GM21447 (cell line): ENCODE results near the gene CIB4.

Experiments used
- ATAC-seq: cut with Tn5 transposase; IDR thresholded peaks from one replicate; pipeline ENCODE4 v1.9.1; 2021; ENCODE audit not compliant: unreplicated experiment

CIB4 gene

DNA sequence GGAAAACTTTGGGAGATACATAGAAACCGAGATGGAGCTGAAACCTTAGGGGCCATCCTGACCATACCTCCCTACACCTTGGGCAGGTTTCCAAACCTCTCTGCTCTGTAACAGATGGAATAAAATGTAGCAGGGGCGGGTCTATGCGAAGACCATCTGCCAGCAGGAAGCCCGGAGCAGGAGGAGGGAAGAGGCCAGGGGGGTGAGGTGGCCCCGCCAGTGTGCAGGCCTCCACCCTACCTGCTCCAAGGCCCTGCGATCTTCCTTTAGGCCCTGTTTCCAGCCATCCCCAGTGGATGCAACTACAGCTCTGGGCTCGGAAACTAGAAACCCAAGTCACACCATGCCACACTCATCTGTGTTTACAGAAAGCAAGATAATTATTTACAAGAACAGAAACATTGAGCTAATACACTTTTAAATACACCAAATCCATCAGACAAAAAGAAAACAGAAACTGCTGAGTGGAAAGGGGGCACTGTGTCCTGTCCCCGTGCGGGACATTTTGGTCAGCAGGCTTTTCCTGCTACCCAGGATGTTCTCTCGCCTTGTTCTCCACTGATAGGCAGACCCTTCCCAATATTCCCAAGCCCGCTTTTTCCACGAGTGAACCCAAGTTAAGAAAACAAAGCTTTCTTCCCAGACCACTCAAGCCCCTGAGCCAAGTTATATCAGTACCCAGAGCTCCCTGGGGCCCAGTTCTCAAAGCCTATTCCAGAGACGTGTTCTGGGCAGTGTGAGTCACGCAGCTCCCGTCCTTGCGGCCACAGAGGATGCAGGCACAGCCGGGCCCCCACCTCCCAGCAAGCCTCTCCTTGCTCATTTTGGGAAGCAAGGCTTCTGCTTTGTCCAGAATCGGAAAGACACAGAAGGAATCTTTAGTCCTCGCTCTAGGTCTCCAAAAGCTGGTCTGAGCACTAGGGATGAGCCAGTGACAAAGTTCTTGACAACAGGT lies 17.3 kb downstream of the CIB4 start:
- no peak for ATAC-seq

DNA sequence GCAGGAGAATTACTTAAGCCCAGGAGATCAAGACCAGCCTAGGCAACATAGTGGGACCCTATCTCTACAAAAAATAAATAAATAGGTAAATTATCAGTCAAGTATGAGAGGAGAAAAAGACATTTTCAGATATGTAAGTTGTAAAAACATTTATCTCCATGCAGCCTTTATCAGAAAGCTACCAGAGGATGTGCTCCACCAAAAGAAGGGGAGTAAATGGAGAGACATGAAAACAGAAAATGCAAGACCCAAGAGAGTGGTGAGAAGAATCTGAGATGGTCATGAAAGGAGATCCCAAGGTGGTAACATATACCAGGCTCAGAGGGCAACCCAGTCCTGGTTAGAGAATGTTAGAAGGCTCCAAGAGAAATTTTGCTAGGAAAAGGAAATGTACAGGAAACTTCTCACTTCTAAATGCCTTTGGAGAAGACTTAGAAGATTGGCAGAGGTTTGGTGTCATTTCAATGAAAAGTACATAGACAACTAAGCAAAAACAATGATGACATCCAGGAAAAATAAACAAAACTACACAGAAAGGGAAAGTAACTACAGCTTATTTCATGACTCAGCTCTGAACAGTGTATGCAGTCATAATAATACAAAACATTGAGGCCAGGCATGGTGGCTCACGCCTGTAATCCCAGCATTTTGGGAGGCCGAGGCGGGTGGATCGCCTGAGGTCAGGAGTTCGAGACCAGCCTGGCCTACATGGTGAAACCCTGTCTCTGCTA lies 19.5 kb downstream of the CIB4 start:
- ATAC-seq: no peak

DNA sequence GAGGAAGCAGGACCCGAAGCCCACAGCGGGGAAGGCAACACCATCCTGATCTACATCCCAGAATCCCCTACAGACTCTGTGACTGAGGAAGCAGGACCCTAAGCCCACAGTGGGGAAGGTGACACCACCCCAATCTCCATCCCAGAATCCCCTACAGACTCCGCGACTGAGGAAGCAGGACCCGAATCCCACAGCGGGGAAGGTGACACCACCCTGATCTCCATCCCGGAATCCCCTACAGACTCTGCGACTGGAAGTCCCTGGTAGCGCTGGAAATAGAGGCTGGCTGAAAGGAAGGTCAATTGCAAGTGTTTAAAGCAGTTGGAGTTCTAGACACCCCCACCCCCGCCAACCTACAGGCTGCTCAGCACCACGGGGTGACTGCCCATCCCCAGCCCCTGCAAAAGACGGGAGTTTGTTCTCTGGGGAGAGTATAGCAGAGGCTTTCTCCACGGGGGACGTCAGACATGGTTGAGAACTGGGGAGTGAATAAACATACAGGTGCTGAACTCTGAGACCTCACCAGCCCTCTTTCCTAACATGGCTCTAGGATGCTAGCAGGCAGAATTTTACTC lies 21.0 kb downstream of the CIB4 start:
- no peak for ATAC-seq

DNA sequence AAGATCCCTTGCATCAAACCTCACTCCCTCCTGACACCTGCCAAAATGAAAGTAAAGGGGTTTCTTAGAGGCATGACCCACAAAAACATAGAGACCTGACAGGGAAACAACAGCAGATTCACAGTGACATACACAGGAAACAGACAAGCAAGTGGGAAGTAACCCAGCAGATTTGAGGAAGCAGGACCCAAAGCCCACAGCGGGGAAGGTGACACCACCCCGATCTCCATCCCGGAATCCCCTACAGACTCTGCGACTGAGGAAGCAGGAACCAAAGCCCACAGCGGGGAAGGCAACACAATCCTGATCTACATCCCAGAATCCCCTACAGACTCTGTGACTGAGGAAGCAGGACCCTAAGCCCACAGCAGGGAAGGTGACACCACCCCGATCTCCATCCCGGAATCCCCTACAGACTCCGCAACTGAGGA lies 21.6 kb downstream of the CIB4 start:
- no peak for ATAC-seq

DNA sequence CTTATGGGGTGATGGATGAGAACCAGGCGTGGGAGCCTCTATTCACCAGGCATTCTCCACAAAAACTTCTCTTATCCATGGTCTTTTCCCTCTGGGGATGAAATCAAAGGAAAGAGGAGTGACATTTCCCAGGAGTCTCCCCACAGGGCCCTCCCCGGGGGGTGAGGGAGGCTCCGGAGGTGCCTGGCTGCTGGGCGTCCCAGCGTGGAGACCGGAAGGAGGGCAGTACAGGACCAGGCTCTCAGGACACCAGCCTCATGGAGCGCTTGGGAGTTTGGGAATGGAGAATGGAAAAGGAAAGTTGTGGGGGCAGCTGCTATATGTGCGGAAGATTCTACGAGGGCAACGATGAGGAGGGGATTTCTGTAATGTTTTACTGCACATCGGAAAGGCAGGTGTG lies 22.1 kb downstream of the CIB4 start:
- ATAC-seq: no peak

DNA sequence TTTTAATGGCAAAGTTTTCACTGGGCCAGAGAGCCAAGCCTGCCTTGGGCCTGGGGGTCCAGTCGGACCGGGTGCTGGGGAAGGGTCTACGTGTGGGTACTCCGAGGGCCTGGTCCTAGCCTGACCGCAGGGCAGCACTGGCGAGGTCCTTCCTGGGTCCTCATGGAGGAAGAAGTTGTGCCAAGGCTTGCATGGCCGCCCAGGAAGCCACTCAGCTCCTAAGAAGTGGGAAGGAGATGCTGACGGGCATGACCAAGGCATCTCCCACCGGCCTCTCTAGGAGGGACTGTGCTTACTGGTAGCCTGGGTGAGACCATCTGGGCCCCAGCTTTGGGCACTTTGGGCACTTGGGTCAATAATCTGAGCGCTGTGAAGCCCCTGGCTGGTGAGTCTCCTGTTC lies 22.6 kb downstream of the CIB4 start:
- ATAC-seq: no peak

DNA sequence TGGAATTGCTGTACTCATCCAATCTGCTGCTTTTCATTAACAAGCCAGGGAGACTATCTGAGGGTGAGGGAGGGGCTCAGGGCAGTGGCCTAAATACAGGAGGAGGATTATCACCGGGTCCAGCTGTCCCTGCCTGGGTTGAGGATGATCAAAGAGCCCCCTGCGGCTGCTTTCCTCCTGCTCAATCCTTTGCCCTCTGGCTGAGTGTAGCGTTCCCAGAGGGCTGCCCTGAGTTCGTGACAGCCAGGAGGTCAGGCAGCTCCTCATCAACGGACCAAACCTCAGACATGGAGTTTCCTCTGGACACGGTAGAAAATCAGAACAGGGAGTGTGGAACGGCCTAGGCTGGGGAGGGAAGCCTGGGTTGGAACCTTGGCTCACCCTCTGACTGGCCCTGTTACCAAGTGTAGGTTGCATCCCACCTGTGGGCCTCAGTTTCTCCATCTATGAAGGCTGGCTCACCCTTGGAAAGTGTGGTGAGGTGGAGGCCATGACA lies 23.5 kb downstream of the CIB4 start:
- ATAC-seq: no peak

DNA sequence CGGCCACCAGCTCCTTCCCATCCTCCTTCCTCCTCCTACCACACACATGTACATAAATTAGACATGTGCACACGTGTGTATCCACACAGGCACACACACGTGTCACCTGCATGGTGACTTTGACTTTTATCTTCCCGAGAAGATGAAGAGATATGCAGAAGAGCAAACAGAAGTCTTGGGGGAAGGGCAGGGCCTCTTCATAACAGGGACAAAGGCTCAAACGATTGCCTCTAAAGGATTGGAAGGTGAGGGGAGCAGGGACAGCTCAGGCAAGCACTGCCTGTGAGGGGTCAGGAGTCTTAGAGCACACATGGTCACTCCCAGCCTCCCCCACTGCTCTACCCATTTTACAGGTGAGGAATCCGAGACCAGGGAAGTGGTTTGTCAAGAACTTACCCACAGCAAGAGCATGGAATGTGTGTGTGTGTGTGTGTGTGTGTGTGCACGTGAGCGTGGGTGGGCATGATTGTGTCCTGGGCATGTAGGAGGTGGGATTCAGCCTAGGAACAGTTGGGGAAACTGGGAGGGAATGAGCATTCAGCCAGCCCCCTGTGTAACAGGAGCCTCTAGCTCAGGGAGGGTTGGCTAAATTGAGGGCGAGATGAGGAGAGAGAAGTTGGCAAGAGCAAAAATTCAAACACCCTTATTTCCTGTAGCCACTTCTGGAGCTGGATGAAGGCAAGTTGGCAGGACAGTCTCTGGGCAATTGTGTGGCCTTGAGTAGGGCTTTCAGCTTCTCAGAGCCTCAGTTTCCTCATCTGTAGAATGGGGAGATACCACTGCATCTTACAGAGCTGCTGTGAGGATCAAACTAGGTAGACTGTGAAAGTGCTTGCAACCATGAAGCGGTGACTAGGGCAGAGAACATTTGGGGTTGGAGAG lies 24.2 kb downstream of the CIB4 start:
- no peak for ATAC-seq

DNA sequence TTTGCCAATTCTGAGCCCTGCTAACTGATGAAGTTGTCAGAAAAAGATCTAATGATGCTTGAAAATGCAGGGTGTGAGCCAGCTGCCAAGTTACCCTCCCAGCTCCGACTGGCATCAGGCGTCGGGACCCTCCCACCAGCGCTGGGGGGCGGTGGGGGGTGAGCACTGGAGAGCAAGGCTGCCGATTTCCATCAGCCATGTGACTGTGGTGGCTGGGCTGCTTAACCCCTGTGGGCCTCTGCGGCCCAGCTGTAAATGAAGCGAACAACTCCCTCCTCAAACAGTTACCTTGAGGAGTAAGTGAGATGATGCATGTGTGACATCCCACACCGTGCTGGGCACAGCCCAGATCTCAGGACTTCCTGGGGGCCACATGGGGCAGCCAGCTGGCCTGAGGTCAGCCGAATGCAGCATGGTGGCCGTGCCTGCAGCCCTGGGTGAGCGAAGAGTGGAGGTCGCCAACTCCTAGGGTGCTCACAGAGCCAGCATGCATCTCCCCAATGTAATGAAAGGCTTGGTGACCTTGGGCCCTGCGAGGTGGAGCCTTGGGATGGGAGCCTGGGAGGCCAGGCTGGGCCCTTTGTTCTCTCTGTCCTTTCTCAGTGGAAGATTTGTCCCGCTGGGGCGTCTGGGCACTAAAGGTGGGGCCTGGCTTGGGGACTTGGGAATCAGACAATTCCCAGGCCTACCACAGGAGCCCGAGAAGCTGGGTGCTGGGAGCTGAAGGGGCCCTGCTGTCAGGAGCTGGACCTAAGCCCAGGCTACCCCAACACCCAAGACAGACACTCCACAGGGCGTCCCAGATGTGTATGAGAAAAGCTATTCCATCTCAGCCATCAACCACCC lies 25.1 kb downstream of the CIB4 start:
- no peak for ATAC-seq

DNA sequence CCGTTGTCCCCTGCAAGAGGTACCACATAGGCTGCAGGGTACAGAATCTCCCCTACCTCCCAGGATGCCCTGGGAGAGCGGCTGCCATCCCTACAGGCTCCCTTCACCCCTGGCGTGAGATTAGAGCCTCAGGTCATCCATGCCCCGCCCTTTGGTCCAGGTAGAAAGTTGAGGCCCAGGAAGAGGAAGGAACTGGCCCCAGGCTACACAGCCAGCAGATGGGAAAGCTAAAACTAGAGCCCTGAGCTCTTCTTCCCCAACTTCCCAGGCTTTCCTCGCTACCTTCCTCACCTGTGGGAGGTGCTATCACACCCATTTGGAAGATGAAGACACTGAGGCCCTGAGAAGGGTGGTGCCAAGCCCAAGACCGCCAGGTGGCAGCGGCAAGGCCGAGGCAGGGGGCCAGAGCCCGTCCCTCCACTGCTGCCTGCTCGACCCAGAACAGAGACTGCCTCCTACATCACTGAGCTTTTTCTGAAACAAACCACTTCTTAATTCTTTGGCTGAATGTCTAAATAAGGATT lies 25.8 kb downstream of the CIB4 start:
- ATAC-seq: no peak

DNA sequence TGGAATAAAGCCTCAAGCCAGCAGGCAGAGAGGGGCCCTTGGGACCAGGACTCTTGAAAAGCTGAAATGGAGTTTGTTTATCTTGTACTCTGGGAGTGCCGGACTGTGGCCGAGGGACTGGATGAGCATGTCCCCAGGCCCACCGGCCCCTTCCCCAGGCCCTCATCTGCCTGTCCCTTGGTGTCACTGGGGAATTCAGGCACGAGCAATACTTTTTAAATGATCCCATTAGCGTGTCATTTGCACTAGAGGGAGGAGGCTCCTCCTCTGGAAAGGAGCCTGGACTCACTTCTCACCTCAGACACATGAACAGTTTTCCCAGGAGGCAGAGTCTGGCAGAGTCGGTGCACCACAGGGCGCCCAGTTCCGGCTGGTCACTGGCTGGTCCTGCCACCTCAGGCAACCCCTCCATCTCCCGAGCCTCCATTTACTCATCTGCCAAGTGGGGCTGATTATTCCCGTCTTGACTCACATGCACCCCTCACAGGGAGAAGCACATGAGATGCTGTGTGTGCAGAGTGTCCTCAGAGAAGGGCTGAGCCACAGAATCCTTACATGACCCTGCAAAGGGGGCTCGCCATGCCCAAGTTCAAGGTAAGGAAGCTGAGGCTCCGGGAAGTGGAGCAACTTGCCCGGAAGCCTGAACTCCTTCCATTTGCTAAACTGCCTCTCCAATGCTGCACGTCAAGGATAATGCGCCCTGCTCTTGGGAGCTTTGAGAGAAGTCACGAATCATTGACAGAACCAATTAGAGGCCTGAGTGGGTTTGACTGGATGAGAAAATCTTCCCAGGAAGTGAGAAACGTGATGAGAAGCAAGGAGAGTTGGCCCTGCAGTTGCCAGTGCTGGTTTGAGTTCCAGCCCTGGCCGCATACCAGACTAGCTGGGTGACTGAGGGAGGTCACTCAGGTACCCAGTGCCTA lies 26.7 kb downstream of the CIB4 start:
- no peak for ATAC-seq

DNA sequence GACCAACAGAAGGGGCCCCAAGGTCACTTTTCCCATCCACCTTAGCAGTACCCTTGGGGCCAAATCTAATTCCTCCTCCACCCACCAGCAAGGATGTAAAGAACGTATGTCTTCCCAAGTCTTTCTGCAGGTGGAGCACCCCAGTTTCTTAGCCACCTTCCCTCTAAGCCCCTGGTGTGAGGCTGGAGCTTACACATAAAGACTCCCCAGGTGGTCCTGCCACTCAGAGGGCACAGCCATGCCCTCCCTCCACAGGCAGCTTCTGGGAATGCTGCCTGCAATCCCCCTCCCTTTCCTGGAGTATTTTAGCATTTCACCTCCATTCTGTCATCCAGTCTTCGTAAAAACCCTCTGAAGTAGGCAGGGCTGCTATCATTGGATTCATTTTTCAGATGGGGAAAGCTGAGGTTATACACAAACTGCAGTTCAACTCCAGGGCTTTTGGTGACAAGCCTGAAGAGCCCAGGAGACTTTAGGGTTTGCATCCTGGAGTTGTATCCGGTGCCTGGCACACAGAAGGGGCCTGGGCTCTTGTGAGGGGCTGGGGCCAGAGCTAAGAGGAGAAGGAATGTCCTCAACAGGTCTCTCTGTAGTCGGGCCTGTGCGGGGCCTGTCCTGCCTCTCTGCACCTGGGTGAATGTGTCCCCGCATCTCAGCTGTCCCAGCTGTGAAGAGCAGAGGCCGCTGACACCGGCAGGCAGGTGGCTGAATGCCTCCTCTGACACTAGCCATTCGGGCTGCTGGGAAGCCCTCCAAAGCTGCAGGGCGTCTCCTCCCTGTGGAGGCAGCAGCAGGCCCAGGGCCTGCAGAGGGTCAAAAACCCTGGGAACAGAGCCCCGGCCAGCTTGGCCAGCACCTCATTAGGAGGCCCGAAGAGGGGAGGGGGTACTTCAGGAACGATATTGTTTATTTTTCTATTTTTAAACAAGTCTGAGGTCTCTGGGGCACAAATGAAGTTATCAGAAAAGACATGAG lies 27.6 kb downstream of the CIB4 start:
- no peak for ATAC-seq

DNA sequence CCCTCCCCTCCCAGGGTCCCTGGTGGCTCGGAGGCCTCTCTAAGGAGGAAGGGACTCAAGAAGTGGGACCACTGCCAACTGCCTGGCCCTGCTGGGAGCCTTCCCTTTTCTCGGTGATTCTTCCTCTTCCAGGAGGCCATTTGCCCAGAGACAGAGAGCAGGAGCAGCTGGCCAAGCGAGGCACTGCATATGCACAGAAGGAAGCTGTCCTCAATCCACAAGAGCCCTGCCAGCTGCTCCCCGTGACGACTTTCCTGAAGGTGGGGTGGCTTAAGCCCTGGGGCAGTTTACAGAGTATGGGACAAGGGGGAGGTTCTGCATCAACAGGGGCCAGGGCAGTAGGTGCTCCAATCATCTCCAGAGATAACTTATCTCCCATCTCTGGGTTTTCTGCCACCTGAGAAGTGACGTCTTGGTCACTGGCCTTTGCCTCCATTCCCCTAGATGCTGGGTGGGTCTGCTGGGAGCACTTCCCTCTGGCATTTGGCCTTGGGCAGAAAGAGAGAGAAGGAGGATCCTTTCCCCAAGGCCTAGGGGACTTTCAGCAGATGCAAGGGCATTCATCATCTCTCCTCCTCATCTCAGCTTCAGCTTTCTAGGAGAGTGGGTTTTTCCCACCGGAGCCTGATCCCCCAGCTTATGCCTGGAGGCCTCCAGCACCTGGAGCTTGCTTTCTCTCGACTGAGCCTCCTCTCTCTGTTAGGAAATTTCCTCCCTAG lies 28.5 kb downstream of the CIB4 start:
- no peak for ATAC-seq

DNA sequence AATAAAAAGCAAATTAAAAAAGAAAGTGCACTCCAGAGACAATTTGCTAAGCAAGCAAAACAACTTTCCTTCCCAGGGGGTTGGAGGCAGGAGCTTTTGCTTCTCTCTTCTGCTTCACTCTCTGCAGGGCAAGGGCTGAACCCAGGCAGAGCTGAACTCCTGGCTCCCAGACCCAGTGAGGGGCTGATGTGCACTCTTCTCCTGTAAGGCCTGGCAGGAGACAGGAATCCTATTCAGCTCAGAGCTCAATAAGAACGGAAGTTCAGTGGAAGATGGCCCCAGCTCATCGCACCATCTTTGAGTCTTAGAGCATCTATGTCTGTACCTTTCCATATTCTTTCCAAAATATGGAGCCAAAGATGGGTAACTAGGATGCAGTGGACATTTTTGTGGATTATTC lies 29.1 kb downstream of the CIB4 start:
- no peak for ATAC-seq

DNA sequence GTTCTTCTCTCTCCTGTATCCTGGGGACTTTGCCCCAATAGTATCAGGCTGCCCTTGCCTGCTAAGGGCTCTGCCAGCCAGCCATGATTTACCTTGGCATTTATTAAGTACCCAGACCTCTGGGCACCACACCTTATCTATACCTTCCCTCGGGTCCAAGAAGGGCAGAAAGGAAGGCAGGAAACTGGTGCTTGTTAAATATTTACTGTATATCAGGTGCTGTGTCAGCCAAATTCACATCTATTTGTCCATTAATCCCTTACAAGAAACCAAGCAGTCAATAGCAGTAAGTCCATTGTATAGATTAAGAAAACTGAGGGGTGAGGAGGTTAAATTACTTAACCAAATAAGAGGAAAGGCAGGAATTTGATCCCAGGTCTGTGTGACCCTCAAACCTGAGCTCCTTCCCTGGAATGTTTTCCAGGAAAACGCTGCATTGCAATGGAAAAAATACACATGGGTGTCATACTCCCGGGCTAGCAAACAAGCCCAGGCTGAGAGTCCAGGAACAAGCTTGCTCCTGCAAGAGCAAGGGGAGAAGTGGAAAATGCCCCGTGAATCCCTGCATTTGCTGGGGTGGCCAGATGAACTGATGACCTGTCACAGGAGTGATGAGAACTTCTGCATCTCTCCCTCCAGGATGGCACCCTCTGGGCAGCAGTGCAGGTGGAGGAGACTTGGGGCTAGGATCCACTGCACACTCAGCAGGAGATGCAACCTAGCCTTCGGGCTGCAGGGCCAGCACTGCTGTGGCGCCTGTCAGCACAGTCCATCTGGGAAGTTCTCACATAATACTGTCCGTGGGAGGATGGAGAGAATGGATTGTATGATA lies 30.4 kb downstream of the CIB4 start:
- no peak for ATAC-seq

DNA sequence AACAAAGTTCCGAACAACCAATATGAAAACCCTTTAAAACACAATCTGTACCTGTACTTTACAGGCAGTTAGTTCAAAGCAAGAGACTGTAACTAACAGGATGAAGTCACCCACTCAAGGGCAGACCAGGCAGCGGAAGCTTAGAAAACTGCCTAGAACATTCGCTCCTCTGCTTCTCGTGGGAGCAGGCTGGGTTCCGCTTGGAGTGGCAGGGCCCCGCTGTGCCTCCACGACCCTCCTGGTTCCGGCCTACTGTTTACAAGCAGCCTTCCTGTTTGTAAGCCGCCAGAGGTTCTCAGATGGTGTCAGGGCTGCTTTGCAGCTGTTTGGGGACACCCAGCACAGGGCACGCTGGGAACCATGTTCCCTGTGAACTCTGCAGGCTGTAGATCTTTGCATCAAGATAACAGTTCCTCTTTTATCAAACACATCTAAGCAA lies 31.3 kb downstream of the CIB4 start:
- ATAC-seq: no peak
